PFSK-1 (cell line): ENCODE data around the gene RIOK3.

Experiments
- FOXP2 ChIP-seq: optimal IDR thresholded peaks from 2 replicates; pipeline ENCODE3; 2011; ENCODE audit warnings: borderline replicate concordance, control low read depth, inconsistent platforms; ENCODE audit not compliant: insufficient read depth; ENCODE audit errors: extremely low read length, extremely low read depth
- POLR2AphosphoS5 ChIP-seq: IDR thresholded peaks from 2 replicates; pipeline ENCODE4 v1.6.1; 2012; ENCODE audit warnings: low read depth, mild to moderate bottlenecking, control low read depth, low read length, moderate library complexity
- REST ChIP-seq, 2 experiments: IDR thresholded peaks; 2 replicates each; pipeline versions ENCODE4 v1.6.1 to v1.8.0; 2011 to 2012; ENCODE audit warnings: low read depth in 2 of 2, low read length in 2 of 2, control low read depth in 1 of 2, inconsistent platforms in 1 of 2, mild to moderate bottlenecking in 1 of 2, moderate library complexity in 1 of 2; ENCODE audit not compliant: insufficient read depth in 1 of 2
- SIN3A ChIP-seq: IDR thresholded peaks from 2 replicates; pipeline ENCODE4 v1.6.1; 2012; ENCODE audit warnings: mild to moderate bottlenecking, low read length, moderate library complexity, borderline replicate concordance; ENCODE audit not compliant: insufficient read depth
- TAF1 ChIP-seq: IDR thresholded peaks from 2 replicates; pipeline ENCODE4 v1.6.1; 2012; ENCODE audit warnings: low read length, control low read depth, borderline replicate concordance; ENCODE audit not compliant: insufficient read depth

- TF ChIP-seq POLR2AphosphoS5 (no peak), SIN3A (no peak), TAF1 (no peak), REST (IDR thresholded peaks at IDR 0.05; ENCODE audit: insufficient read depth in 1 of 2, low read depth in 2 of 2, low read length in 2 of 2) (no peak), FOXP2 (no peak)
Measured at GRCh38 chr18:23515911-23516546, 62.9 kb downstream of the RIOK3 start.
